GM12878 (cell line): ENCODE results near the gene ELMOD2. TPM values are rescaled to one million over a fixed set of nuclear protein-coding genes. Genes with fewer than 3 reads are reported as not detected.

Experiments
- ATAC-seq: fragments of 200-7000 bp; cut with Tn5 transposase; 3 replicates; pipeline ENCODE4 v1.9.1; 2020; ENCODE audit warnings: mild to moderate bottlenecking, moderate library complexity
- BruUV-seq: library from RNA; stranded (reverse); fragments of 400-500 nt; replicated peaks from 2 replicates; lab custom pipeline; 2021; lab: Mats Ljungman, UMichigan
- CTCF ChIA-PET: fragments of 300-600 bp; sonication (Branson Sonifier 250); formaldehyde crosslinking; extraction: SDS; loops from one replicate; lab custom pipeline; 2021; ENCODE audit warnings: inconsistent platforms; lab: Yijun Ruan, JAX
- POLR2A ChIA-PET: fragments of 350-600 bp; formaldehyde crosslinking; extraction: SDS; loops from one replicate; lab custom pipeline; 2021; ENCODE audit warnings: inconsistent platforms; lab: Charles Lee
- RAD21 ChIA-PET: fragments of 300-600 bp; sonication (Branson Sonifier 250); formaldehyde crosslinking; loops from one replicate; lab custom pipeline; 2023; ENCODE audit warnings: antibody characterized with exemption; ENCODE audit not compliant: unreplicated experiment; lab: Charles Lee
- SMC1A ChIA-PET: fragments of 300-600 bp; sonication (Branson Sonifier 250); formaldehyde crosslinking; loops from one replicate; lab custom pipeline; 2023; ENCODE audit not compliant: unreplicated experiment, uncharacterized antibody; lab: Charles Lee
- DNase-seq: peaks from one replicate; pipeline ENCODE4 v3.0.0-alpha.2; 2011; ENCODE audit warnings: low read depth, low spot score
- FAIRE-seq: peaks from 3 replicates; lab custom pipeline; 2011; peaks lifted over from hg19 to GRCh38; lab: Jason Lieb, UNC
- H2AFZ ChIP-seq: 2 replicates; pipeline ENCODE4 v1.6.0; 2011; ENCODE audit warnings: low read depth, low read length, control low read depth; ENCODE audit not compliant: control insufficient read depth
- H3K27ac ChIP-seq: 2 replicates; pipeline ENCODE4 v1.5.1; 2011; ENCODE audit warnings: control low read depth; ENCODE audit not compliant: control insufficient read depth, insufficient read depth
- H3K27me3 ChIP-seq, 2 experiments: replicated peaks in 1 of 2; 2 replicates each; pipeline versions ENCODE4 v1.6.0 to v1.6.1; 2011; ENCODE audit warnings: low read length in 1 of 2; ENCODE audit not compliant: control insufficient read depth in 2 of 2, insufficient read depth in 2 of 2
- H3K36me3 ChIP-seq, 2 experiments: 2 replicates each; pipeline ENCODE4 v1.5.1; 2011; ENCODE audit warnings: low read length in 1 of 2; ENCODE audit not compliant: control insufficient read depth in 2 of 2, insufficient read depth in 2 of 2
- H3K4me1 ChIP-seq: 2 replicates; pipeline ENCODE4 v1.6.1; 2011; ENCODE audit warnings: mild to moderate bottlenecking, low read length, moderate library complexity, mixed read lengths; ENCODE audit not compliant: control insufficient read depth, insufficient read depth
- H3K4me2 ChIP-seq: 2 replicates; pipeline ENCODE4 v1.6.0; 2011; ENCODE audit warnings: control low read depth; ENCODE audit not compliant: control insufficient read depth, insufficient read depth
- H3K4me3 ChIP-seq: fragments of 200-600 bp; sonication (generic); 2 replicates; pipeline ENCODE4 v1.5.1; 2016
- H3K79me2 ChIP-seq: 2 replicates; pipeline ENCODE4 v1.6.0; 2011; ENCODE audit warnings: low read length; ENCODE audit not compliant: control insufficient read depth, insufficient read depth
- H3K9ac ChIP-seq: 2 replicates; pipeline ENCODE4 v1.8.0; 2011; ENCODE audit warnings: low read length, control low read depth, mixed read lengths; ENCODE audit not compliant: control insufficient read depth, insufficient read depth
- H3K9me3 ChIP-seq: replicated peaks from 3 replicates; pipeline ENCODE4 v1.5.1; 2011; ENCODE audit warnings: mild to moderate bottlenecking, low read length; ENCODE audit not compliant: control insufficient read depth, insufficient read depth
- H4K20me1 ChIP-seq: 2 replicates; pipeline ENCODE4 v1.6.0; 2011; ENCODE audit not compliant: control insufficient read depth, insufficient read depth
- WGBS: methylation state at CpG from one replicate; pipeline ENCODE4 v1.1.6; 2016; ENCODE audit warnings: low lambda C conversion rate; ENCODE audit not compliant: insufficient replicate concordance, insufficient coverage; ENCODE audit errors: missing lambda C conversion rate; 5-methylcytosine and 5-hydroxymethylcytosine counted together
- in situ Hi-C: fragments of 300-500 bp; cut with MboI; formaldehyde crosslinking; loops from 9 replicates; pipeline ENCODE4 v1.14.3; 2018; ENCODE audit warnings: mixed read lengths
- intact Hi-C: fragments of 100-400 bp; cut with micrococcal nuclease; formaldehyde crosslinking; loops from one replicate; pipeline ENCODE4 v1.14.2; 2022; ENCODE audit not compliant: unreplicated experiment
- polyA plus RNA-seq, 11 experiments: library from polyadenylated mRNA; depleted of rRNA in 4 of 11; unstranded in 6 of 11; stranded (reverse) in 5 of 11; fragments of >200 nt; fragmentation: Nextera tagmentation in 4 of 11; fragmentation: Illumina TruSeq in 1 of 11; extraction: Ambion mirVana in 4 of 11; extraction: Trizol in 1 of 11; gene quantifications; 1 replicate in 1 of 11; 2 replicates in 10 of 11; pipeline versions ENCODE4 v1.2.1 to v1.2.3, GENCODE V29; 2011 to 2016; ENCODE audit warnings: inconsistent platforms in 2 of 11, missing spikeins in 2 of 11, low read depth in 1 of 11
- total RNA-seq, 4 experiments: library from RNA; depleted of rRNA in 3 of 4; stranded (reverse); fragments of >200 nt in 3 of 4; fragmentation: Illumina TruSeq in 1 of 4; extraction: Trizol in 1 of 4; gene quantifications; 2 replicates each; pipeline versions ENCODE4 v1.2.1 to v1.2.3, GENCODE V29; 2013 to 2021
- TF ChIP-seq, protein P1 (sequence below): fragments of 450-650 bp; IDR thresholded peaks from 2 replicates; pipeline ENCODE4 v1.6.1; 2017; ENCODE audit warnings: antibody characterized with exemption, mild to moderate bottlenecking, moderate library complexity
- TF ChIP-seq, protein P2 (sequence below): fragments of 450-650 bp; formaldehyde crosslinking; IDR thresholded peaks from 2 replicates; pipeline ENCODE4 v1.4.0; 2022; ENCODE audit warnings: mild to moderate bottlenecking, moderate library complexity

The ELMOD2 gene
- total and polyA plus RNA-seq, 10 of the 15 experiments (the other 5 are each of a cell fraction or from before 2014, with no cell fraction given), result 6.5 to 16.7 (median 12.7) TPM

DNA sequence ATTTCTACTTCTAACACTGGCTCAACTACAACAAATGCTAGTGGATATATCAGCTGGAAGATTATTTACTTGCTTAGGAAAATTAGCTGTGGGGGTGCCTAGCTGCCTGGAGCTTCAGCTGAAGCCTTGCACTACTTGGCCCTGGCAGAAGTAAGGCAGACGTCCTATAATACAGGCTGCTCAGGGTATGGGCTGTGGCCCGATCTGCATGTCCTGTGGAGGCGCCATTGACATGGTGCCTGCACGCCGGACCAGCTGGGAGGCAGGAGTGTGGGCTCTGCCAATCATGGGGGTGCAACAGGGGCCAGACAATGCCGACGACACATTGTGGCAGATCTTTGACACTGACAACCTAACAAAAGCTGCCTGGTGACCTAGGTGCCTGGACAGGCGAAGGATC, 76.4 kb downstream of the ELMOD2 start:
- Histone ChIP-seq H3K9ac (no peak overlapping the region), H3K4me3 (no peak overlapping the region)
- DNase-seq (no peak), FAIRE-seq (no peak), ATAC-seq (no peak)
- RAD21 ChIA-PET, result interaction anchor here (1.4 kb wide), 1 partner anchor 240 kb away, joined by 5 read pairs; no protein-coding TSS in a partner anchor
- CTCF ChIA-PET, result interaction anchor here (1.1 to 2.6 kb wide), 2 partner anchors 8 to 241 kb away, joined by 4 to 16 read pairs; no protein-coding TSS in a partner anchor
- BruUV-seq, result no TSS peak
- TF ChIP-seq, protein P1, sequence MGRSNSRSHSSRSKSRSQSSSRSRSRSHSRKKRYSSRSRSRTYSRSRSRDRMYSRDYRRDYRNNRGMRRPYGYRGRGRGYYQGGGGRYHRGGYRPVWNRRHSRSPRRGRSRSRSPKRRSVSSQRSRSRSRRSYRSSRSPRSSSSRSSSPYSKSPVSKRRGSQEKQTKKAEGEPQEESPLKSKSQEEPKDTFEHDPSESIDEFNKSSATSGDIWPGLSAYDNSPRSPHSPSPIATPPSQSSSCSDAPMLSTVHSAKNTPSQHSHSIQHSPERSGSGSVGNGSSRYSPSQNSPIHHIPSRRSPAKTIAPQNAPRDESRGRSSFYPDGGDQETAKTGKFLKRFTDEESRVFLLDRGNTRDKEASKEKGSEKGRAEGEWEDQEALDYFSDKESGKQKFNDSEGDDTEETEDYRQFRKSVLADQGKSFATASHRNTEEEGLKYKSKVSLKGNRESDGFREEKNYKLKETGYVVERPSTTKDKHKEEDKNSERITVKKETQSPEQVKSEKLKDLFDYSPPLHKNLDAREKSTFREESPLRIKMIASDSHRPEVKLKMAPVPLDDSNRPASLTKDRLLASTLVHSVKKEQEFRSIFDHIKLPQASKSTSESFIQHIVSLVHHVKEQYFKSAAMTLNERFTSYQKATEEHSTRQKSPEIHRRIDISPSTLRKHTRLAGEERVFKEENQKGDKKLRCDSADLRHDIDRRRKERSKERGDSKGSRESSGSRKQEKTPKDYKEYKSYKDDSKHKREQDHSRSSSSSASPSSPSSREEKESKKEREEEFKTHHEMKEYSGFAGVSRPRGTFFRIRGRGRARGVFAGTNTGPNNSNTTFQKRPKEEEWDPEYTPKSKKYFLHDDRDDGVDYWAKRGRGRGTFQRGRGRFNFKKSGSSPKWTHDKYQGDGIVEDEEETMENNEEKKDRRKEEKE, result no peak
- TF ChIP-seq, protein P2, sequence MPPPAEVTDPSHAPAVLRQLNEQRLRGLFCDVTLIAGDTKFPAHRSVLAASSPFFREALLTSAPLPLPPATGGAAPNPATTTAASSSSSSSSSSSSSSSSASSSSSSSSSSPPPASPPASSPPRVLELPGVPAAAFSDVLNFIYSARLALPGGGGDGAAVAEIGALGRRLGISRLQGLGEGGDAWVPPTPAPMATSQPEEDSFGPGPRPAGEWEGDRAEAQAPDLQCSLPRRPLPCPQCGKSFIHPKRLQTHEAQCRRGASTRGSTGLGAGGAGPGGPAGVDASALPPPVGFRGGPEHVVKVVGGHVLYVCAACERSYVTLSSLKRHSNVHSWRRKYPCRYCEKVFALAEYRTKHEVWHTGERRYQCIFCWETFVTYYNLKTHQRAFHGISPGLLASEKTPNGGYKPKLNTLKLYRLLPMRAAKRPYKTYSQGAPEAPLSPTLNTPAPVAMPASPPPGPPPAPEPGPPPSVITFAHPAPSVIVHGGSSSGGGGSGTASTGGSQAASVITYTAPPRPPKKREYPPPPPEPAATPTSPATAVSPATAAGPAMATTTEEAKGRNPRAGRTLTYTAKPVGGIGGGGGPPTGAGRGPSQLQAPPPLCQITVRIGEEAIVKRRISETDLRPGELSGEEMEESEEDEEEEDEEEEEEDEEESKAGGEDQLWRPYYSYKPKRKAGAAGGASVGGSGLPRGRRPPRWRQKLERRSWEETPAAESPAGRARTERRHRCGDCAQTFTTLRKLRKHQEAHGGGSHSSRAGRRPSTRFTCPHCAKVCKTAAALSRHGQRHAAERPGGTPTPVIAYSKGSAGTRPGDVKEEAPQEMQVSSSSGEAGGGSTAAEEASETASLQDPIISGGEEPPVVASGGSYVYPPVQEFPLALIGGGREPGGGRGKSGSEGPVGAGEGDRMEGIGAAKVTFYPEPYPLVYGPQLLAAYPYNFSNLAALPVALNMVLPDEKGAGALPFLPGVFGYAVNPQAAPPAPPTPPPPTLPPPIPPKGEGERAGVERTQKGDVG (CRISPR knock-in tag), result no peak
- TF ChIP-seq, all 136 proteins: peak for 0
- SMC1A ChIA-PET, result interaction anchor here (1.2 kb wide), 2 partner anchors 8 to 19 kb away, joined by 3 read pairs; no protein-coding TSS in a partner anchor
- Histone ChIP-seq H3K9me3 (no peaks in the 10 kb centered on the region), H4K20me1 (no peaks in the 10 kb centered on the region), H2AFZ (no peak overlapping the region), H3K36me3 (no peaks in the 10 kb centered on the region), H3K27ac (no peak overlapping the region), H3K4me2 (no peak overlapping the region), H3K79me2 (no peaks in the 10 kb centered on the region), H3K4me1 (no peaks in the 10 kb centered on the region), H3K27me3 (no peaks in the 10 kb centered on the region; a peak in 1 of 4 replicates)
- in situ Hi-C loops (no loop called here), intact Hi-C loops (no loop called here)
- 27% methylated on average over 8 of the region's 8 CpGs for WGBS
- POLR2A ChIA-PET, result no interaction called here
